SK-N-DZ (cell line): ENCODE measurements around the gene ADAMTS3.
"Not testable (repeated sequence)": the region's sequence is repeated elsewhere in the genome, so short reads cannot be mapped to it uniquely, and the experiment has no call there.

Experiments used
- DNase-seq: peaks from one replicate; pipeline ENCODE4 v3.0.0-alpha.2; 2015; ENCODE audit warnings: low spot score

Gene ADAMTS3

DNA sequence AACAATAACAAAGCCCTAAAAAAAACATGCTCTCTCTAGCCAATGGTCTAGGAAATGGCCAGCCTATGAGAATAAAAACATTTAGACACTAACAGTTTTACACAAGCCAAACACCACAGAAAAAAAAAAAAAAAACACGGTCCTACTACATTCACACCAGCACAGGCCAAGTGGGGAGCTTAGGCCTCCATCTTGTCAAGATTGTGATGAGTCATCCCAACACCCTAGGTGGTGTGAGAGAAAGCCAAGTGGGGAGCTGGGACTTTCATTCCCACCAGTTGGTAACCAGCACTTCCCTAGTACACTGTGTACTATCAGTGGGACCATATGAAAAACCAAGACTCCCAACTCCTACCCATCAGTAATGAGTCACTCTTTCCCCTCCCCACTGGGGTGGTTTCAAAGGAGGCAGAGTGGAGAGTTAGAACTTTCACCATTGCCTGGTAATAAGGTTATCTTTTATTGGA is 95.6 kb downstream of the ADAMTS3 start:
- DNase-seq: no peak

DNA sequence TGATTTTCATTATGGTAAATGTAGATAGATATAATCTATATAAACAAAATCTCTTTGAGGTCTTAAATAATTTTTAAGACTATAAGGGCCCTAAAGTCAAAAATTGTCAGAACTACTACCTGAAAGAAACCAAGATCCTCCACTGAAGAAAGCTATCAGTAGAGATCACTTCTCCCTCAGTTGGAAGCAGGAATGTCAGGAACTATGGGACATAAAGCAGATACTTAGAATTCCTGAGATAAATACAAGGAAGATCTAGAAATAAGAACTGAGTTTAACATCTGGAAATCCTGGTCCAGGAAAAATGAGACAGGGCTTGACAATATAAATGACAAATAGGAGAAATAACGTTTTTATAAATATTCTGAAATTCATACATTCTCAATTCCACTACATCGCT is 97.2 kb downstream of the ADAMTS3 start:
- DNase-seq: no peak

DNA sequence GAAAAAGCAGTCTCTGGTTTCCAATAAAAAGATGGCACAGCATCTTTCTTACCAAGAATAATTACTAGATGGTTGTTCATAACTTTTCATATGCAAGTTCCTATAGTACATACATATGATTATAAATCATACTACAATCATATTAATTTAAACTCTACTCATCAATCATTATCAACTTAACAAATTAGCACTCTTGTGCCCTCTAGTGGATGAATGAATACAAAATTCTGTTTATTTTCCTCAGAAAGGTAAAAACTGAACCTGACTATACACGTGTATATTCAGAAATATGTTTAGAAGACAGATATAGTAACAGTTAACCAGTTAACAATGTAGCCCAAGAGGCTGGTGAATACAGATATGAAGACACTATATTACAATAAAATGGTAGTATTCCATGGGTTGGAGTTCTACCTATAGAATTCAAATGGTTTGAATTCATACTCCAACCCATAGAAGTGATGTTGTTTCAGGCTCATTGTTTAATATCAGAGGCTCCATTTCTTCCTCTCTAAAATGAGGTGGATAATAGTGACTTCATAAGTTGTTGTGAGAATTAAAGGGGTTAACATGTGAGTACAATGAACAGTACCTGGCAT is 100.0 kb downstream of the ADAMTS3 start:
- DNase-seq: peak; percentile 2

DNA sequence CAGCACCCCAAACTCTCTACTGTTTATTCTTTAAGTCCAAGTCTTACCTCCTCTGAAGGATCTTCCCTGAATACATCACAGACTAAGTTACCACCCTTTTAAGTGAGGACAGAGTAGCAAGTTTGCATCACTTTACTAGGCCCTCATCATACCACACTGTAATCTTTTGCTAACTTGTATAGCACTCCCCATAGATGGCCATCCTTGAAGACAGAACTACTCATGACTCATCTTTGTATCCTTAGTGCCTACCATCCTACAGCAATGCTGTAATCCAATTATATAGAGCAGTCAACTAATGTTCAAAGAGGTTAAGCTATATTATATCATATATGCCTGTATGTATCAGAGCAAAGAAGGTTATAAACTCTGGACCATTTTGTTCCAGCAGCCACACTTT is 101.4 kb downstream of the ADAMTS3 start:
- no peak for DNase-seq

DNA sequence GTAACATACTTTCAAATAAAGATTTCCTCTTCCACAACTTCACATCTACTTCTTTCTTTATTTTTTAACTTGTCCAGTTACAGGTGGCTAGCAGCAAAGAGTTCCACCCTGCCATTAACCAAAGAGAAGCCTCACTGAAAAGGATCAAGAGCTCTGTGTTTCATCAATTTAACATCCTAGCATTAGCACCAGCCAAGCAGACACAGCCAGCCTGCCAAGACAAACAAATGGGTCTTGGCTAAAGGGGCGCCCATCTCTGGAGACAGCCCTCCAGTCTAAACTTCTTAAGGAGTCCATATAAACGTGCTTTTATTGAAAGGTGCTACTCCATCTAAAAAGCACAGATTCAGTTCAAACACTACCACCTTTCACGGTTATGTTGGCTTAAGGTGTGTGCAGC is 105.3 kb downstream of the ADAMTS3 start:
- no peak for DNase-seq

DNA sequence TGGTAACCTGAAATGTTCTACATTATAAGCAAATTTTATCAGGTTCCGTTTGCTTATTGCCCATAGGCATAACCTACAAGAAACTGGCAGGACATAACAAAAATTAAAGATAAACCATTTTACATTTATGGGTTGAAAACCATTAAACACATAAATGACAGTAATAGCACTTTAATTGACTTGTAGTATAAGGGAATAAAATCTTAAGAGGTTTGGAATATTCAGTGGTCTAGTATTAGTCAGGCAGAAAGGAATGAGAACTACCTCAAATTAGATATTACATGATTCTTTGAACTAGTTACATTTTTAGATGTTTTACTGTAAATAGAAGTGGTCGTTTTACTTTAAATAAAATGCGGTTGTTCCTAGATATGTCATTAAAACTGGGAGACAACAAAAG is 111.9 kb downstream of the ADAMTS3 start:
- DNase-seq: no peak

DNA sequence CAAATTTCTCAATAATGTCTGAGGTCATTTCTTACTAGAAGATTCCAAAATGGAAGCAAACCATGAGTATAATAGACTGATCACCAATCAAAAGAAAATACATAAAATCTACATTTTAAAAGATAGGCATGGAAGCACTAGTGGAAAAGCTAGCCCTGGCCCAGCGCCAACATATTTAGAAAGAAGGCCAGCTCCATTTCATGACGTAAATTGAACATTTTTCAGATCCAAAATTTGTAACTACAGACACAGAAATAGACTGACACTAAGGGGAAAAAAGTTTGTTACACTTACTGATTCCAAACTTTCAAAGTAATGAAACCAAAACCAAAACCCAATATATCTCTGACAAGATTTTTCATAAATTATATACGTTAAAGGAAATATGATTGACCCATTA is 117.7 kb downstream of the ADAMTS3 start:
- no peak for DNase-seq

DNA sequence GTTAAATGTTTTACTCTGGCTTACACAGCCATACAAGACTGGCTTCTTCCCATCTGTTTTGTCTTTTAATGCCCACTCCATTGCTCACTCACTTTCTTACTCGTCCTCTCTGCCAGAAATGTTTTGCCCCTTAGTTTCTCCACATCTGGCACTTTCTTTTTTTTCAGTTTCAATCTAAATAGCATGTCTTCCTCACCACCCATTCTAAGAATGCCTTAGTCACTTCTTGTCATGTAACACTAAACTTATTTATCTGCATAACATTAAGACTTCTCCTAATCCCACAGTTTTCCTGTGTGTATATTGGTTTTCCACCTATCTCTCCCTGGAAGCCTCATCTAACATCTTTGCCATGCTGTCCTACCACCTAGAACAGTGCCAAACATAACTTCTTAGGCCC is 119.3 kb downstream of the ADAMTS3 start:
- no peak for DNase-seq

DNA sequence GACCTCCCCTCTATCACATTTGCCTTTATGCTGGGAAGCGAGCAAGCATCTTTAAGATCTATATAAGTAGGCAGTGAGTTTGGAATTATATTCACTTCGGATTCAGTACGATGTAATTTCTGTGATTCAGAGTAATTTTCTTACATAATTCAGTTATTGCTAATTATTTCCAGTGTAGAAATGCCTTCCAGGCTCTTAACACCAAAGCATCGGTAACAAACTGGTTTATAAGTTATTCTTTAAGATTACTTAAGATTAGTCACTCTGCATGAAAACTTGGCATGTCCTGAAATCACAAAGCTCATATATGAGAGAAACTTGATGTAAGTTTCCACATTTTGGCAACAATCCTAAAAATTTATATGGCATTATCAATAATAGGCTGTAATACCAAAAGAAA is 120.8 kb downstream of the ADAMTS3 start:
- DNase-seq: no peak

DNA sequence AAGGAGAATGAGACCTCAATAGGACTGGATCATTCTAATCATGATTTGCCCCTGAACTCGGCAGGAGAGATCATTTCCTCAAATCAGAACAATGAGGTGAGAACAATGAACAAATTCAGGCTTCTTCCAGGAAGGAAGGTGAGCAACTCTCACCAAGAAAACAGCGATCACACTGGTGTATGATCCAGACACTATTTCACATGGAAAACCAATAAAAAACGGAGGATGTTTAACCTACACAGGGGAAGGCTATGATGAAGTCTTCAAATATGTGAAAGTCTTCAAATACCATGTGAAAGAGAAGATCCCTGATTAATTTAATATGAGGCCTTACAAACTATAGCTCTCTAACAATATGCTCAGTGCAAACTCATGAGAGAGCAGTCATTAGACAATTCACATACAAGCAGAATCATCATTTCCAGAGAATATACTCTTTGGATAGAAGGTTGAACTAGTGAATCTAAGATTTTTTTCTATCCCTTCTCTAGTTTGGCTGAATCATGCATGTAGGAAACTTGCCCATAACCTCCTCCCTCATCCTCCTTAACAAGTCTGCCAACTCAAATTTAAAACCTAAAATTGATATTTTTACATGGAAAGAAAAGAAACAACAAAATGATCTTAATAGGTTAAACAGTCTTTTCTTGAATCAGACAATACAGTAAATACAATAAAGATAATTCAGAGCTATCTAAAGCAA is 122.5 kb downstream of the ADAMTS3 start:
- DNase-seq: no peak

DNA sequence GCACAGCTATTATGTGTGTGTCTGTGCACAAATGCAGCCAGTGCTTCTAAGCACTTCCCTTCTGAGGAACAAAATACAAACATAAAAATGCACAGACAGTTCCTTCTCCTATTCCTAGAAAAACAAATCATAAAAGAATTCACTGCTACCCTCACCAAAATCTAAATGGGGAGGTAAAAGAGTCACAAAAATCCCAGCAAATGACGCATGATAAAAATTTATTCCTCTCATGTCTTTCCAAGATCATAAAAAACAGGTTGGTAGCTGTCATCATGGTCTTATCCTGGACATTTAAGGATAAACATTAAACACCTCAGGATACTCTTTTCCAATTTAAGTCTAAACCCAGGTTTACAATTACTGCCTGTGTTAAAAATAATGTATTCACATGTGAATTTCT is 124.9 kb downstream of the ADAMTS3 start:
- no peak for DNase-seq

DNA sequence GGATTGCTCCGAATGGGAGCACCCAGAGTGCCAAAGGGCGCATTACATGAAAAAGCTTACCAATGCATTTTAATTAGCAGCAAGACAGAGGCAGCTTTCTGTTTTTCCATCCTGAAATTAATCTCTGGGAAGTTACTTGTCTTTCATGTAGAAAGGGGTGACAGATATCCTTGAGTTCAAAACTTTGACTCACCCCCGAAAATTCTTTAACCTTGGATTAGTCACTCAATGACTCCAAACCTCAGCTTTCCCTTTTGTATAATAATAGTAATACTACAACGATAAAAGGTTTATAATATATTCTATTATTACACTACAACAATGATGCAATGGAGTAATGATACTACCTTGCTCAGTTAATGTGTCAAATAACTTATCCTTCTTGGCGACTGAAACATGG is 126.3 kb downstream of the ADAMTS3 start:
- DNase-seq: no peak

DNA sequence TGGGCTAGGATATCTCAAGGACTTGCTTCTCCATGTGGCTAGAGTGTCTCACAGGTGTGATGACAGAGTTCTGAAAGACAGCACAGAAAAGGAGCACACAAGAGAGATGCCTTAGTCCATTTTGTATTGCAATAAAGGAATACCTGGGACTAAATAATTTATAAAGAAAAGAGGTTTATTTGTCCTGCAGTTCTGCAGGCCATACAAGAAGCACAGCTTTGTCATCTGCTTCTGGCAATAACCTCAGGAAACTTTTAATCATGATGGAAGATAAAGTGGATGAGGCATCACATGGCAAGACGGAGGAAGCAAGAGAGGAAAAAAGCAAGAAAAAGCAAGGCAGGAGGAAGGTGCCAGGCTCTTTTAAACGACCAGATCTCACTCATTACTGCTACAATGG is 126.9 kb downstream of the ADAMTS3 start:
- no peak for DNase-seq

DNA sequence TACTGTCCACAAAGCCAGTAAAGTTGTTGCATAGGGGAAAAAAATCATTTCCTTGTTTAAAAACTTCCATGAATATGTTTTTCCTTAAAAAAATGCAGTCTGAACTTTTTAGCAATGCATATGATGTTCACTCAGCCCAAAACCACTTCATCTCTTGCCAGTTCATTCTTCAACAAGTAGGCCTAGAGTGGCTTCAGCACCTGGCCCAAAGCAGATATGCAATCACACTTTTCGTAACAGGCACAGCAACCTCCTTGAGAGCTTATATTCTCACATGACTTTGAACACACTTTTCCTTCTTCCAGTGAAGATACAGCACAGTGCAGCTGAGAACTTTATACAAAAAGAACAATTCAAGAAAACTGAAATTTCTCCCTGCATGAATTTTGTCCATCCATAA is 128.6 kb downstream of the ADAMTS3 start:
- no peak for DNase-seq

DNA sequence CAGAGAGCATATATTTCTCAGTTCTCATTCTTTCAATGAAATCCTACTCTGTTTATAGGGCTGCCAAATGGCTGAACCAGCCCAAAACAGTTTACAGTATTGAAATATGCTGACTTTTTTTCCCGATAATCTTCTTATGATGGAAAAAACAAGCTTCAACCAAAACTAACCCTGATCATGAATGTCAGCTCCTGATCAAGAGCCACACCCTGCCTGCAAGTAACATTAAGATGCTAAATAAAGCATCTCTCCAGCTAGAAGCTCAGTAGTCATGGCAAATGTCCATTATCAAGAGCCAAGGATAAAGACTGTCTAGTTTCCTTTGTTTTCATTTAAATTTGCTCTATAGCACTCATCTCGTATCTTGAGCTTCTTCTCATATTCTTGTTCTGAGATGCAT is 136.0 kb downstream of the ADAMTS3 start:
- no peak for DNase-seq

DNA sequence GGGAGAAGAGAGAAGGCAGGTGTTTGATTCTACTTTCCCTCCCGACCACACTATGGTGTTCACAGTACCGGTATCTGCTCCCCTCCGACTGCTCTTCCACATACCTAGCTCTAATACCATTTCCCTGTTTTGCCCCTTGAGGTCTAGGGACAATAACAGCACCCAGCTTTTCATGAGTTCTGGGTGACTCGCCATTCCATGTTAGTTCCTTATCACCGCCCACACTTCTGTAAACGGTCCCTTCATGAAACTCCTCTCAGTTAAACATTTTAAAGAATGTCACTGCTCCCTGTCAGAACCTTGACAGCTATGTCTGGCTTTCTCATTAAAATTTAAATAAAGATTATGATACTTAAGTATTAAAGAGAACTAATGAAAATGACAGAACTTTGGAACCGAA is 136.7 kb downstream of the ADAMTS3 start:
- no peak for DNase-seq

DNA sequence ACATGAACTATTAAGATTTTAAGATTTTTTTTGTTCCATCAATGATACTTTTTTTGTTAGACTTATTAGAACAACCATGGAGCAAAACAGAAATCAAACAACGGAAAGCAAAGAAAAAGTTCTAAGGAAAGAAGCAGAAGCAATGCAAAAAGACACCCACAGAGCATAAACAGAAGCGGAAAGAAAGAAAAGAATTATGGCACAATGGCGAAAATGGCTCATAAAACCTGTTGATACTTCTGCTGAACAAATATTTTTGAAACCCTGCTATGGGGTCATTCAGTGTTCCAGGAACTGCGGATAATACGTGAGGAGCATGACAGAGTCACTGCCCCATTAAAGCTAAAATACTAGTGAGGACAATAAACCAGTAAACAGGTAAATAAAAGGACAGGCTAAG is 138.0 kb downstream of the ADAMTS3 start:
- no peak for DNase-seq

DNA sequence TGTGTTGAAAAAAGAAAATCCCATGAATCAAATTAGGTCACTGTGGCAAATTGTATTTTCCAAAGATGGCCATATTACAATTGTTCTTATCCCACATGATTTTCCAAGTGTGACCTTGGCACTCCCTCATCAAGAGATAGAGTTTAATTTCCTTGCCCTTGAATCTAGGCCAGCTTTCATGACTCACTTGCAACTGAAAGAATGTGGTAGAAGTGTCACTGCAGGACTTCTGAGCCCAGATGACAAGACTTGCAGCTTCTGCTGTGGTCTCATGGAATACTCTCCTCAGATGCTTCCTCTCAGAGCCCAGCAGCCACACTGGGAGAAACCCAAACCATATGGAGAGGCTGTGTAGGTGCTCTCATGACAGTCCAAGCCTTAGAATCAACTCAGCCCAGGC is 139.0 kb downstream of the ADAMTS3 start:
- no peak for DNase-seq

DNA sequence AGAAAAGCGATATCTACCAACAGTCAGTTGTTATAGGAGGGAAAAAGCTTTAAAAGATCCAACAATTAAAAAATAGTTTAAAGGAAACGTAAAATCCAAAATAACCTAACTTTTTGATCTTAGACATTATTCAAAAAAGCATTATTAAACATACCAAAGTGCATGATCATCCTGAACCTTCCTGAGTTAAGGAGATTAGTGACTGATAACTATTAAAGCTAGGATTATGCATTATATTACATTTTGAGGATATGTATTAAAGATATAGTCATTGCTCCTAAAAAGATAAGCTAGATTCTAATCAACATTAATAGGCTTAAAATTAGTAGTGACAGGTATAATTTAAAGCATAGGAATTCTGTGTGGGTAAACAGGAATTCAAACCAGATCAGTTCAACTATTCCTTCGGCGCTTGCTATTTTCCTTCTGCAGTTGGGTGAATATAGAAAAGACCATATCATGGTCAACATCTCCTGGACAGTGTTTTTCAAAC is 139.6 kb downstream of the ADAMTS3 start:
- DNase-seq: no peak

DNA sequence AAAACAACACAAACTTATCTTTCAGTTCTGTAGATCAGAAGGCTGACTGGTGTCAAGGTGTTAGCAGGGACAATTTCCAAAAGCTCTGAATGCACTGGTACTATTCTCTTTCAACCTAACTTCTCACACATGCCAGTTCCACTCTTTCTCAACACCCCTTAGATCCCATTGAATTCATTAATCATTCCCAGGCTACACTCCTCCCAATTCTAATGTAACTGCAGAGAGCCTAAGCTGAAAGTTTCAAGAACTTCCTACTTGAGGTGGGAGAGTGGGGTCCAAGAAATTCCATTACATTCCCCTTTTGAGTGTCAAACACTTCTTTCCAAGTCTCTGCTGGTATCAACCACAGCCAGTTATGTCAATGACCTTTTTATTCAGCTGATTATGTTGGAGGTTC is 142.0 kb downstream of the ADAMTS3 start:
- DNase-seq: no peak

DNA sequence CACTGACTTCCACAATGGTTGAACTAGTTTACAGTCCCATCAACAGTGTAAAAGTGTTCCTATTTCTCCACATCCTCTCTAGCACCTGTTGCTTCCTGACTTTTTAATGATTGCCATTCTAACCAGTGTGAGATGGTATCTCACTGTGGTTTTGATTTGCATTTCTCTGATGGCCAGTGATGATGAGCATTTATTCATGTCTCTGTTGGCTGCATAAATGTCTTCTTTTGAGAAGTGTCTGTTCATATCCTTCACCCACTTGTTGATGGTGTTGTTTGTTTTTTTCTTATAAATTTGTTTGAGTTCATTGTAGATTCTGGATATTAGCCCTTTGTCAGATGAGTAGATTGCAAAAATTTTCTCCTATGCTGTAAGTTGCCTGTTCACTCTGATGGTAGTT is 143.1 kb downstream of the ADAMTS3 start:
- DNase-seq: not testable (repeated sequence)

DNA sequence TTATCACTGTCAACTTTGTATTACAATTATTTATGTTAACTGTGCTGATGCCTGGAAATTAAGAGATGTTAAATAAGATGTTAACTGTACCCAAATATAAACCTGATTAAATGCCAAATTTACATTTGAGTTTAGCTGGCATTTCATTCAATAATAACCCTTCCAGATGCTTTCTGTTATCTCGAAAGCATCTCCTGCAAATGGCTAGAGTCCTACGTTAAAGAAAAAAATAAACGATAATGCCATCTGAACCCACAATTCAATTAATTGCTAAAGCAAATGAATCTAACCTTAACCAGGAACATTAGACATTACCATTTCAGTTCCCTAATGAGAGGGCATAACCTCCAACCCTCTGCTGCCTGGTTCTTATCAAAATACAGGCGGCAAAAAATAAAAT is 145.0 kb downstream of the ADAMTS3 start:
- peak; percentile 1 for DNase-seq

DNA sequence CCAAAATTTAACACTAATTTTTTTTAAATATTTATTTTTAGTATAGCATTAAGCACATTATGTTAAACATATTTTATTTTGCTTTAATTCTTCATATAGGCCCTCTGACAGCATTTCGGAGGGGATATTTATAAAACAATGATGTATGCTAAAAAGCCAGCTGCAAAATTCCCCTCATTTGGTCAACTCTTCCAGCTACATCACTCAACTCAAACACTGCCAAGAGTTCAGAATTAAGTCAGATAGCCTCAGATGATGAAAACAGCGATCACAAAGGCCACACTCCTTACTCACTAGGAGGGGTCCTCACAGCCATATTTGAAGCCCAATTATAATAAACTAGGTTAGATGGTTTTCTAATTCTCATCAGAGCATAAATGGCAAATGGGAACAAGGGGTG is 146.6 kb downstream of the ADAMTS3 start:
- DNase-seq: no peak

DNA sequence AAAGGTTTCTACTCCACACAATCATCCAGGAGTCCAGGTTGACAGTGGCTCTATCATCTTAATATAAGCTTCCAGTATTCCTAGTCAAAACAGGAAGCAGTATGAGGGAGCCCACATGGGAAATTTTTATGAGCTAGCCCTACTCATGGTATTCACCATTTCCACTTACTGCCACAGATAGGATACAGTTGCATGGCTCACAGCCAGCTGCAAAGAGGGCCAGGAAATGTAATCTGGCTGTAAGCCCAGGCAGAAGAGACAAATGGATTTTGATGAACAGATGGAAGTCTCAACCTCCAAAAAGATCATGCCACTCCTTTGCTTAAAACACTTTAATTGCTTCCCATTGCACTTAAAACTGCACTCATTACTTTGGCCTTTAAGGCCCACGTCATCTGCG is 150.6 kb downstream of the ADAMTS3 start:
- no peak for DNase-seq
